Gastroesophageal sphincter (tissue), 3 donors: ENCODE data around the gene CCNDBP1.
"Not testable (repeated sequence)": the region's sequence is repeated elsewhere in the genome, so short reads cannot be mapped to it uniquely, and the experiment has no call there.

ENCODE experiments used
- CTCF ChIP-seq, 4 experiments: fragments of 200-600 bp in 2 of 4; fragments of 450-650 bp in 2 of 4; sonication (generic) in 1 of 4; IDR thresholded peaks; one replicate each; pipeline ENCODE4 v1.5.1; 2017 to 2019; ENCODE audit warnings: antibody characterized with exemption in 4 of 4, mild to moderate bottlenecking in 2 of 4, moderate library complexity in 2 of 4
- EP300 ChIP-seq: sonication (generic); formaldehyde crosslinking; IDR thresholded peaks from one replicate; pipeline ENCODE4 v1.6.1; 2017; ENCODE audit warnings: antibody characterized with exemption, mild to moderate bottlenecking
- POLR2A ChIP-seq, 2 donors: fragments of 450-650 bp; IDR thresholded peaks; one replicate each; pipeline ENCODE4 v1.6.1; 2017; ENCODE audit warnings: antibody characterized with exemption in 2 of 2, mild to moderate bottlenecking in 2 of 2, moderate library complexity in 1 of 2
- POLR2AphosphoS5 ChIP-seq: sonication (generic); formaldehyde crosslinking; IDR thresholded peaks from one replicate; pipeline ENCODE4 v1.6.1; 2017; ENCODE audit warnings: antibody characterized with exemption

DNA sequence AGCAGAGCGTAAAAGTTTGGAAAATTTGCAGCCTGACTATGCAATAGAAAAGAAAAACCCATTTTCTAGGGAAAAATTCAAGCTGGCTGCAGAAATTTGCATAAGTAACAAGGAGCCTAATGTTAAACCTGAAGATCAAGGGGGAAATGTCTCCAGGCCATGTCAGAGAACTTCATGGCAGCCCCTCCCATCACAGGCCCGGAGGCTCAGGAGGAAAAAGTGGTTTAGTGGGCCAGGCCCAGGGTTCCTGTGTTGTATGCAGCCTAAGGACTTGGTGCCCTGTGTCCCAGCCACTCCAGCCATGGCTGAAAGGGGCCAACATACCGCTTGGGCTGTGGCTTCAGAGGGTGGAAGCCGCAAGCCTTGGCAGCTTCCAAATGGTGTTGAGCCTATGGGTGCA is 13.4 kb downstream of the CCNDBP1 start:
- TF ChIP-seq POLR2A (IDR thresholded peaks at IDR 0.05); CTCF (IDR thresholded peaks at IDR 0.05); POLR2AphosphoS5; EP300: not testable (repeated sequence)
